Right lung (tissue), 10 donors: Measurements from ENCODE around the gene PPP1R9B. TPM values are rescaled to one million over a fixed set of nuclear protein-coding genes. Genes with fewer than 3 reads are reported as not detected.

ENCODE experiments used
- DNase-seq, 2 donors: peaks; one replicate each; pipeline ENCODE4 v3.0.0-alpha.2; 2013
- long read RNA-seq, 8 donors: transcript quantifications; one replicate each; lab custom pipeline, GENCODE V29; 2026
- polyA plus RNA-seq, 5 donors: library from polyadenylated mRNA; unstranded; fragments of 120-200 nt; gene quantifications; one replicate each; pipeline versions ENCODE4 v1.2.1 to v1.2.3, GENCODE V29; 2013; ENCODE audit warnings: inconsistent platforms in 1 of 5, low replicate concordance in 1 of 5; ENCODE audit not compliant: insufficient read length in 5 of 5, insufficient read depth in 1 of 5

Gene PPP1R9B, protein sequence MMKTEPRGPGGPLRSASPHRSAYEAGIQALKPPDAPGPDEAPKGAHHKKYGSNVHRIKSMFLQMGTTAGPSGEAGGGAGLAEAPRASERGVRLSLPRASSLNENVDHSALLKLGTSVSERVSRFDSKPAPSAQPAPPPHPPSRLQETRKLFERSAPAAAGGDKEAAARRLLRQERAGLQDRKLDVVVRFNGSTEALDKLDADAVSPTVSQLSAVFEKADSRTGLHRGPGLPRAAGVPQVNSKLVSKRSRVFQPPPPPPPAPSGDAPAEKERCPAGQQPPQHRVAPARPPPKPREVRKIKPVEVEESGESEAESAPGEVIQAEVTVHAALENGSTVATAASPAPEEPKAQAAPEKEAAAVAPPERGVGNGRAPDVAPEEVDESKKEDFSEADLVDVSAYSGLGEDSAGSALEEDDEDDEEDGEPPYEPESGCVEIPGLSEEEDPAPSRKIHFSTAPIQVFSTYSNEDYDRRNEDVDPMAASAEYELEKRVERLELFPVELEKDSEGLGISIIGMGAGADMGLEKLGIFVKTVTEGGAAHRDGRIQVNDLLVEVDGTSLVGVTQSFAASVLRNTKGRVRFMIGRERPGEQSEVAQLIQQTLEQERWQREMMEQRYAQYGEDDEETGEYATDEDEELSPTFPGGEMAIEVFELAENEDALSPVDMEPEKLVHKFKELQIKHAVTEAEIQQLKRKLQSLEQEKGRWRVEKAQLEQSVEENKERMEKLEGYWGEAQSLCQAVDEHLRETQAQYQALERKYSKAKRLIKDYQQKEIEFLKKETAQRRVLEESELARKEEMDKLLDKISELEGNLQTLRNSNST
- polyA plus RNA-seq = 10 to 100 TPM; 42.6 to 67.3 (median 50.7) TPM
- long read RNA-seq, donor 1, partial matches to known transcripts = 6 of 6 reads
- long read RNA-seq, donor 1, other reads (novel, unspliced or antisense) = 0 of 6 reads
- long read RNA-seq, donor 2, full-length matches to known transcripts = 1 of 1 reads
- long read RNA-seq, donor 2, partial matches to known transcripts = 0 of 1 reads
- long read RNA-seq, donor 2, other reads (novel, unspliced or antisense) = 0 of 1 reads
- long read RNA-seq, donor 3 = 0 reads
- long read RNA-seq, donor 4, full-length matches to known transcripts = 1 of 1 reads
- long read RNA-seq, donor 4, partial matches to known transcripts = 0 of 1 reads
- long read RNA-seq, donor 4, other reads (novel, unspliced or antisense) = 0 of 1 reads
- long read RNA-seq, donor 5, full-length matches to known transcripts = 4 of 9 reads
- long read RNA-seq, donor 5, partial matches to known transcripts = 5 of 9 reads
- long read RNA-seq, donor 5, other reads (novel, unspliced or antisense) = 0 of 9 reads
- long read RNA-seq, donor 6, full-length matches to known transcripts = 4 of 4 reads
- long read RNA-seq, donor 6, partial matches to known transcripts = 0 of 4 reads
- long read RNA-seq, donor 6, other reads (novel, unspliced or antisense) = 0 of 4 reads
- long read RNA-seq, donor 7, full-length matches to known transcripts = 8 of 8 reads
- long read RNA-seq, donor 7, partial matches to known transcripts = 0 of 8 reads
- long read RNA-seq, donor 7, other reads (novel, unspliced or antisense) = 0 of 8 reads
- long read RNA-seq, donor 8 = 0 reads

GRCh38 chr17:50150354-50151040, at the start of gene PPP1R9B:
PPP1R9B (minus strand) TSS chr17:50150677; CDS start chr17:50150513, 164 bp downstream.
- no peak for DNase-seq

DNA sequence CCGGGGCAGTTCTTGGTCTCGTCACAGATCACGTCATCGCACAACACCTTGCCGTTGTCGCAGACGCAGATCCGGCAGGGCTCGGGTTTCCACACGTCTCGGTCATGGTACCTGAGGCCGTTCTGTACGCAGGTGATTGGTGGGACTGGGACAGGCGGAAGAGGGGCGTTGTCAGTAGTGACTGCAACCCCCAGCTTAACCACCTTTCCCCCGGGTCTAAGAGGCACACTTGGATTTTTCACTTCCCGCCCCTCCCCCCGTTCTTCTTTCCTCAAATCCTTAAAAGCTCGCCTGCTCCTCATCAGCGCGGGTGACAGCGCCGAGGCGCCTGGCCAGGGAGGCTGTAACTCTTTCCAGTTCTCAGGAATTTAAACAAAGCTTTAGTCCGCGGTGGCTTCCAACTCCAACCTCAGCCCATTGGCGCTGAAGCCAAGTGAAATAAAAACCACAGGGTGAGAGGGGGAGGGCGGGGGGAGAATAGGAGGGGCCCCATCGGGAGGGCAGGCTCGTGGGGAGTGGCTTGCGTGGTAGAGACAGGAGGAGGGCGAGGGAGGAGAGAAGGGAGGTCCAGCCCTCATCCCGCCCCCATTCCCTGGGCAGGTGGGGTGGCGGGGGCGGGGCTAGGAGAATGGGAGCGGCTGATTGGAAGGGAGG, 49.5 kb upstream of the PPP1R9B start:
- peak; percentile 97 to 98 for DNase-seq

DNA sequence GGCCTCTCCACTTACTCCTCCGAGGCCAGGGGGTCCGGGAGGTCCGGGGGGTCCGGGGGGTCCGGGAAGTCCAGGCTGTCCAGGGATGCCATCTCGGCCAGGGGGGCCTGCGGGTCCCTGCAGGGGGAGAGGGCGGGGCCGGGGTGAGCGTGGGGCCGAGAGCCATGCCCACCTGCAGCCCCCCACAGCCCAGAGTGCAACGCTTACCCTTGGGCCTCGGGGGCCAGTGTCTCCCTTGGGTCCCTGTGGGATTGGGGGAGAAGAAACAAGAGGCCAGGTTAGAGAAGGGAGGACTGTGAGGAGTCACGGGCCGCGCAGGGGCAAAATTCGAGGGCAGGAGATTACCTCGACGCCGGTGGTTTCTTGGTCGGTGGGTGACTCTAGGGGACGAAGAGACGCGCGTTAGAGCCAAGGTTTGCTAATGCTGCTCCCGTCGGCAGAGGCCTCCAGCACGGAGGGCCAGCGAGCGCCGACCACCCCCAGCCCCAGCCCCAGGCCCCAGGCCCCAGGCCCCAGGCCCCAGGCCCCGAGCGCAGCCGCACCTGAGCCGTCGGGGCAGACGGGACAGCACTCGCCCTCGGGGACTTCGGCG, 48.8 kb upstream of the PPP1R9B start:
- no peak for DNase-seq

- DNase-seq = no peak
These were observed 47.7 kb upstream of the PPP1R9B start for GRCh38 chr17:50198026-50198669.

DNA sequence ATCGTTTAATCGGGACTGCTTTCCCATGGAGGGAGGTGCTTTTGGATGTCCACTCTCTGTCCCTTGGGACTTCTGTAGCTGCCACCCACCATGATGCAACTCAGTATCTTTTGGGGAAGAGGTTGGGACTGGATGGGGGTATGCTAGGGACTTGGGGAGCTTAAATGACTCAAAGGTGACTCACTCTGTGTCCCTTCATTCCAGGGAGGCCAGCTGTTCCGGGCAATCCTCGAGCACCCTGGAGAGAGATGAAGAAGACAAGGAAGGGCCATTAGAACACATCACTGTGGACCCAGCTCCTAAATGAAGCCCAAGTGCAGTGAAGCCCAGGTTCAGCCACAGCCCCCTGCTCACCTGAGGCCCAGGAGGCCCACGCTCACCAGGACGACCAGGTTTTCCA, 46.3 kb upstream of the PPP1R9B start:
- no peak for DNase-seq

- DNase-seq = no peak
These were observed 45.6 kb upstream of the PPP1R9B start for GRCh38 chr17:50196036-50196435.

DNA sequence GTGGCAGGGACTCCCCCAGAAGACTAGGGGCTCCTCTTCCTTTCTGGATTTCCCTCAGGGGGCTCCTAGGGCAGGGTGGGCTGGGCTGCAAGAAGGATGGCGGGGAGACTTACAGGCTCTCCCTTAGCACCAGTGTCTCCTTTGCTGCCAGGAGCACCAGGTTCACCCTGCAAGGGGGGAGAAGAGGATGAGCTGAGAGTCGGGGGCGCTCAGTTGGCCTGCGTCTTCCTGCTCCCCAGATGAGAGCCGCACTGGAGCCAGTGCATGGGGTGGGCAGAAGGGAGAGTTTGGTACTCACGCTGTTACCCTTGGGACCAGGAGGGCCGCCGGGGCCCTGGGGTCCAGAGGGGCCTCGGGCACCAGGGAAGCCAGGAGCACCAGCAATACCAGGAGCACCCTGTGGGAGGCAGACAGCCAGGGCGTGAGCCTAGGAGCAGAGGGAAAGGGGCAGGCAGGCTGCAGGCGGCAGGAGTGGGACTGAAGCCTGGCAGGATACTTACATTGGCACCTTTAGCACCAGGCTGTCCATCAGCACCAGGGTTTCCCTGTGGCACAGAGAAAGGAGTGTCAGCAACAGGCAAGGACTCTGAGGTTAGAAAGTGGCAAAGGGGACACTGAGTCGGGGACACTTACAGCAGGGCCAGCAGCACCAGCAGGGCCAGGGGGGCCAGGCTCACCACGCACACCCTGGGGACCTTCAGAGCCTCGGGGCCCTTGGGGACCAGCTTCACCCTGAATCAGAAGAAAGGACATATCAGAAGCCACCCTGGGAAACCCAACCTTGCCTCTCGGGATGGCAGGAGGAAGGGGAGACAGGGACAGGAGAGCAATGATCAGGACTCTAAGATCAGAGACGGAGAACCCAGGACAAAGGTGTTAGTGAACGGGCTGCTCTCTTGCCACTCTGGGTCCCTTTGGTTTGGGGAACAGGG, 44.7 kb upstream of the PPP1R9B start:
- no peak for DNase-seq

GRCh38 chr17:50194140-50194933, 43.9 kb upstream of the PPP1R9B start:
- DNase-seq = no peak

GRCh38 chr17:50192618-50193291, 42.3 kb upstream of the PPP1R9B start:
- DNase-seq = no peak

DNA sequence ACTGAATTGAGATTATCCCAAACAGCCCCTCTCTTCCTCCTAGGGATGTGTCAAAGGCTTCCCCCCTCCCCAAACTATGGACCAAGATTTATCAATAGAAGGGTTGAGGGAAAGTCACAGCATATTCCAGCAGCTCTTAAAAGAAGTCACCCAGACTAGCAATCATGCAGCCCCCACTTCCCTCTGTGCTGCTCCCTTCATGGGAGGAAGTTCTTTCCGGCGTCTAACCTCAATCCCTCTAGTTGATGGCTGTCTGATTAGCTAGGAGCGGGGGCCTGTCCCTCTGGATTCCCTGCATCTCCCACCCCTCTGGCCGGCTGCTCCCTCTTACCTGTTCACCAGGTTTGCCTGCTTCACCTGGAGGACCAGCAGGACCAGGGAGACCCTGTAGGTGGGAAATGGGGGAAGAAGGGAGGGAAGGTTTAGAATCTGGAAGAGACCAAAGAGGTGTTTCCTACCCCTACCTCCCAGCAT, 41.7 kb upstream of the PPP1R9B start:
- DNase-seq = no peak

GRCh38 chr17:50191359-50192143, 41.1 kb upstream of the PPP1R9B start:
- DNase-seq = no peak

DNA sequence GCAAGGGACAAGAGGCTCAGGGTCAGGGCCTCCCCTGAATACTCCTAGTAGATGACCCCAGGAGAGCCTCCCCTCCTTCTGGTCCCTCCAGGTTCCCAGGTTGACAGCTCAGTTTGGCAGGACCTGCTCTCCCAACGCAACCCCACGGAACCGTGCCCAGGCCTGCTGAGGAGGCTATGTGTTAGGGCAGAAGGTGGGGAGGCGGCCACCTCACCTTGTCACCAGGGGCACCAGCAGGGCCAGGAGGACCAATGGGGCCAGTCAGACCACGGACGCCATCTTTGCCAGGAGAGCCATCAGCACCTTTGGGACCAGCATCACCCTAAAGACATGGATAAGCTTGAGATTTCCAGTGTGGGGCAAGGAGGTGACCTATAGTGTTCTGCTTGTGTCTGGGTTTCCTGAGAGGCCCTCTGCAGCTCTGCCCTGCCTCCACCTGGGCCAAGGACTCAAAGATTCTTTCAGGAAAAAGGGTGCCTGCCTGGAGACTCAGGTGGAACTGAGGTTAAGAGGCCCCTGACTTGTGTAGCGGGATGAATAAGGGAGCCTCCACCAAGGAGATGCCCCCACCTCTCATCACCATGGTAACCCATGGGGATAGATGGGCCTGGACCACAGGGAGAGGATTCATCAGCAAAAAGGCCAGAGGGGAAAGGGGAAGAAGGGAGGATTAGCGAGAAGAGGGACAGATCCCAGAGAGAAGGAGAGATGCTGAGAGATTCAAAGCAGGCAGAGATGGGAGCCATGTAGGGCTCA, 40.3 kb upstream of the PPP1R9B start:
- no peak for DNase-seq

DNA sequence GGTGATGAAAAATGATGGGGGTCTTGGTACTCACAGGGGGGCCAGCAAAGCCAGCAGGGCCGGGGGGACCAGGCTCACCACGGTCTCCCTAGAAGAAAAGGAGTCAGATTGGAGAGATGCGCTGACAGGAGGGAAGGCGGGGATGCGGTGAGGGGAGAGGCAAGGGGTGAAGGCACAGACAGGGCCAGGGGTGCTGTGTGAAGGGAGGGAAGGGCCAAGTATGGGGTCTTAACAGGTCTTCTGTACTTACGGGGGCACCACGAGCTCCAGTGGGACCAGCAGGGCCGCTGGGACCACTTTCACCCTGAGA, 39.8 kb upstream of the PPP1R9B start:
- no peak for DNase-seq

GRCh38 chr17:50189550-50190292, 39.2 kb upstream of the PPP1R9B start:
- no peak for DNase-seq
